ENCODE measurements around the gene MEOX1.

The MEOX1 gene

GRCh38 chr17:43680461-43680860 lies 18.7 kb upstream of the MEOX1 start:
- DNase-seq (ENCODE audit: low read depth in 2 of 2) = no peak

- no peak for DNase-seq (ENCODE audit: low read depth in 2 of 2)
Measured at GRCh38 chr17:43679911-43680310, 18.2 kb upstream of the MEOX1 start.

- DNase-seq (ENCODE audit: low read depth in 2 of 2) = no peak
Measured at GRCh38 chr17:43679401-43679800, 17.7 kb upstream of the MEOX1 start.

- DNase-seq (ENCODE audit: low read depth in 2 of 2) = no peak
Measured at GRCh38 chr17:43676471-43676870, 14.7 kb upstream of the MEOX1 start.

GRCh38 chr17:43674394-43674793 lies 12.7 kb upstream of the MEOX1 start:
- DNase-seq (ENCODE audit: low read depth in 2 of 2) = no peak

- peak; percentile 69 to 70 for DNase-seq (ENCODE audit: low read depth in 2 of 2)
Measured at GRCh38 chr17:43673516-43674323, 12.0 kb upstream of the MEOX1 start.

GRCh38 chr17:43671755-43672519 lies 10.2 kb upstream of the MEOX1 start:
- DNase-seq (ENCODE audit: low read depth in 2 of 2) = no peak

GRCh38 chr17:43671031-43671692 lies 9.4 kb upstream of the MEOX1 start:
- DNase-seq (ENCODE audit: low read depth in 2 of 2) = no peak

GRCh38 chr17:43670645-43671030 lies 8.9 kb upstream of the MEOX1 start:
- DNase-seq (ENCODE audit: low read depth in 2 of 2) = no peak

GRCh38 chr17:43669971-43670644 lies 8.4 kb upstream of the MEOX1 start:
- no peak for DNase-seq (ENCODE audit: low read depth in 2 of 2)

- no peak for DNase-seq (ENCODE audit: low read depth in 2 of 2)
Measured at GRCh38 chr17:43667947-43668348, 6.2 kb upstream of the MEOX1 start.

- no peak for DNase-seq (ENCODE audit: low read depth in 2 of 2)
Measured at GRCh38 chr17:43667506-43667905, 5.8 kb upstream of the MEOX1 start.

GRCh38 chr17:43665937-43666236 lies 4.2 kb upstream of the MEOX1 start:
- no peak for DNase-seq (ENCODE audit: low read depth in 2 of 2)

GRCh38 chr17:43665084-43665936 lies 3.6 kb upstream of the MEOX1 start:
- DNase-seq (ENCODE audit: low read depth in 2 of 2) = no peak

- DNase-seq (ENCODE audit: low read depth in 2 of 2) = no peak
Measured at GRCh38 chr17:43664096-43664495, 2.4 kb upstream of the MEOX1 start.

- DNase-seq (ENCODE audit: low read depth in 2 of 2) = no peak
Measured at GRCh38 chr17:43663383-43663782, 1.7 kb upstream of the MEOX1 start.

- DNase-seq (ENCODE audit: low read depth in 2 of 2) = no peak
Measured at GRCh38 chr17:43662413-43663141, 855 bp upstream of the MEOX1 start.

- DNase-seq (ENCODE audit: low read depth in 2 of 2) = no peak
Measured at GRCh38 chr17:43660816-43661493, 767 bp downstream of the MEOX1 start.

- no peak for DNase-seq (ENCODE audit: low read depth in 2 of 2)
Measured at GRCh38 chr17:43659823-43660617, 1.7 kb downstream of the MEOX1 start.

Measured in activated CD4-positive, alpha-beta T cell treated with anti-CD3 and anti-CD28 coated beads for 24 hours (primary cell).